Panc1 (cell line): ENCODE data around the gene PSMB1.

Source experiments
- CTCF ChIP-seq: fragments of 450-650 bp; IDR thresholded peaks from 2 replicates; pipeline ENCODE4 v1.5.1; 2017; ENCODE audit warnings: mild to moderate bottlenecking
- REST ChIP-seq, 2 experiments: IDR thresholded peaks; 2 replicates each; pipeline ENCODE4 v1.6.1; 2011 to 2012; ENCODE audit warnings: low read depth in 2 of 2, control low read depth in 1 of 2, low read length in 1 of 2, mild to moderate bottlenecking in 1 of 2, moderate library complexity in 1 of 2; ENCODE audit not compliant: insufficient read depth in 1 of 2
- TCF7L2 ChIP-seq: IDR thresholded peaks from 2 replicates; pipeline ENCODE4 v1.6.1; 2011; ENCODE audit warnings: mild to moderate bottlenecking, low read depth, low read length, inconsistent platforms

DNA sequence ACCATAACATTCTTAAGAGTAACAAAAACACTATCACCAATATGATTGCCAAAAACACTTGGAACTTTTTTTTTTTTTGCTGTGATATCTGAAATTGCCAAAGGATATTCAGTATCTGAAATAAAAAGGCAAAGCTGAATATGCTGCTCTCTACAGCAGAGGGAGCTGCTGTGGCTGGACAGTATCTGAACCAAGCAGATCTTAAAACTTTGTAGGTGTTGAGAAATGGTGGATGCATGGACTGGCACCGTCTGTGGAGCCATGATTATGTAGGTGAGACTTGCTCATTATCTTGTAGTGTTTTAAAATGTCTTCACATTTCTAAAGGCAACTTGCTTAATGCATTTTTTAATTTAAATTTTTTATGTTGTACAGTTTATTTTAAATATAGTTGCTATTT is 22.1 kb upstream of the PSMB1 start:
- TF ChIP-seq REST (IDR thresholded peaks at IDR 0.05; ENCODE audit: insufficient read depth in 1 of 2, low read depth in 2 of 2, low read length in 1 of 2) (no peak), CTCF (peak; percentile 72), TCF7L2 (no peak)
